ENCODE results near the gene GPR162. TPM values are rescaled to one million over a fixed set of nuclear protein-coding genes. Genes with fewer than 3 reads are reported as not detected.

Gene GPR162
- total and polyA plus RNA-seq, 2 experiments from 2014 or later = 38.6 to 41.1 TPM

- no peak overlapping the region for H3K27ac ChIP-seq
- no peak for TF ChIP-seq CTCF (IDR thresholded peaks at IDR 0.05; ENCODE audit: low read depth, low read length)
- H3K4me1 ChIP-seq (ENCODE audit: low read depth) = peaks cover 14% of the 10 kb centered on the region
- peaks cover 12% of the 10 kb centered on the region for H3K36me3 ChIP-seq
- no peak overlapping the region for H3K4me3 ChIP-seq
- H3K9me3 ChIP-seq (ENCODE audit: low read depth) = no peaks in the 10 kb centered on the region
- H3K27me3 ChIP-seq = no peaks in the 10 kb centered on the region
- DNase-seq (ENCODE audit: low read depth in 1 of 2, low spot score in 1 of 2) = no peak
Measured at GRCh38 chr12:6842075-6842474, 20.5 kb downstream of the GPR162 start.

GRCh38 chr12:6843118-6843902, 21.7 kb downstream of the GPR162 start:
- H3K27ac ChIP-seq = no peak overlapping the region
- peaks cover 7% of the 10 kb centered on the region for H3K36me3 ChIP-seq
- no peak overlapping the region for H3K4me3 ChIP-seq
- H3K9me3 ChIP-seq (ENCODE audit: low read depth) = no peaks in the 10 kb centered on the region
- DNase-seq (ENCODE audit: low read depth in 1 of 2, low spot score in 1 of 2) = no peak
- no peak for TF ChIP-seq CTCF (IDR thresholded peaks at IDR 0.05; ENCODE audit: low read depth, low read length)
- H3K4me1 ChIP-seq (ENCODE audit: low read depth) = peaks cover 14% of the 10 kb centered on the region
- H3K27me3 ChIP-seq = no peaks in the 10 kb centered on the region

GRCh38 chr12:6845395-6845794, 23.8 kb downstream of the GPR162 start:
- Histone ChIP-seq H3K4me3 (no peak overlapping the region), H3K36me3 (peaks cover 2% of the 10 kb centered on the region), H3K9me3 (ENCODE audit: low read depth) (no peaks in the 10 kb centered on the region), H3K4me1 (ENCODE audit: low read depth) (peaks cover 5% of the 10 kb centered on the region), H3K27ac (no peak overlapping the region), H3K27me3 (no peaks in the 10 kb centered on the region)
- DNase-seq (ENCODE audit: low read depth in 1 of 2, low spot score in 1 of 2) = no peak
- TF ChIP-seq CTCF (IDR thresholded peaks at IDR 0.05; ENCODE audit: low read depth, low read length) = no peak

GRCh38 chr12:6846316-6846869, 24.8 kb downstream of the GPR162 start:
- Histone ChIP-seq H3K9me3 (ENCODE audit: low read depth) (no peaks in the 10 kb centered on the region), H3K27ac (no peak overlapping the region), H3K36me3 (peaks cover 2% of the 10 kb centered on the region), H3K4me3 (no peak overlapping the region), H3K27me3 (no peaks in the 10 kb centered on the region), H3K4me1 (ENCODE audit: low read depth) (no peaks in the 10 kb centered on the region)
- DNase-seq (ENCODE audit: low read depth in 1 of 2, low spot score in 1 of 2) = no peak
- TF ChIP-seq CTCF (IDR thresholded peaks at IDR 0.05; ENCODE audit: low read depth, low read length) = no peak

GRCh38 chr12:6847676-6848075, 26.1 kb downstream of the GPR162 start:
- peaks cover 2% of the 10 kb centered on the region for H3K36me3 ChIP-seq
- H3K9me3 ChIP-seq (ENCODE audit: low read depth) = no peaks in the 10 kb centered on the region
- H3K27ac ChIP-seq = no peak overlapping the region
- no peaks in the 10 kb centered on the region for H3K4me1 ChIP-seq (ENCODE audit: low read depth)
- no peak for TF ChIP-seq CTCF (IDR thresholded peaks at IDR 0.05; ENCODE audit: low read depth, low read length)
- H3K4me3 ChIP-seq = no peak overlapping the region
- DNase-seq (ENCODE audit: low read depth in 1 of 2, low spot score in 1 of 2) = no peak
- H3K27me3 ChIP-seq = no peaks in the 10 kb centered on the region
